Measurements from ENCODE around the gene NME4.
A peak's percentile ranks its signal among the peaks of the same experiment; 100 is the strongest.
"Not testable (repeated sequence)": the region's sequence is repeated elsewhere in the genome, so short reads cannot be mapped to it uniquely, and the experiment has no call there.

NME4 gene

GRCh38 chr16:359067-359763 is 37.8 kb upstream of the NME4 start:
- DNase-seq = no peak
- H3K27ac ChIP-seq = no peak overlapping the region
- H3K27me3 ChIP-seq (replicated peaks) = no peaks in the 10 kb centered on the region
- no peak for TF ChIP-seq CTCF (IDR thresholded peaks at IDR 0.05; ENCODE audit: low read depth, low read length, missing control alignments)
- H3K4me3 ChIP-seq (ENCODE audit: low read depth, low read length) = no peak overlapping the region
- in situ Hi-C loops (cut with HindIII; ENCODE audit: low pct_ligation_motif_present, low sequenced_read_pairs) = no loop called here
- no peaks in the 10 kb centered on the region for H3K36me3 ChIP-seq (replicated peaks)

GRCh38 chr16:359871-360697 is 36.9 kb upstream of the NME4 start:
- Histone ChIP-seq H3K4me3 (ENCODE audit: low read depth, low read length) (no peak overlapping the region), H3K36me3 (replicated peaks) (no peaks in the 10 kb centered on the region), H3K27ac (no peak overlapping the region), H3K27me3 (replicated peaks) (no peaks in the 10 kb centered on the region)
- in situ Hi-C loops (cut with HindIII; ENCODE audit: low pct_ligation_motif_present, low sequenced_read_pairs) = no loop called here
- DNase-seq = no peak
- no peak for TF ChIP-seq CTCF (IDR thresholded peaks at IDR 0.05; ENCODE audit: low read depth, low read length, missing control alignments)

- no peak for TF ChIP-seq CTCF (IDR thresholded peaks at IDR 0.05; ENCODE audit: low read depth, low read length, missing control alignments)
- no peak overlapping the region for H3K4me3 ChIP-seq (ENCODE audit: low read depth, low read length)
- no peak for DNase-seq
- no peak overlapping the region for H3K27ac ChIP-seq
- no peaks in the 10 kb centered on the region for H3K27me3 ChIP-seq (replicated peaks)
- no peaks in the 10 kb centered on the region for H3K36me3 ChIP-seq (replicated peaks)
- in situ Hi-C loops (cut with HindIII; ENCODE audit: low pct_ligation_motif_present, low sequenced_read_pairs) = no loop called here
Measured at GRCh38 chr16:360698-361336, 36.2 kb upstream of the NME4 start.

- no peak for DNase-seq
- no peak for TF ChIP-seq CTCF (IDR thresholded peaks at IDR 0.05; ENCODE audit: low read depth, low read length, missing control alignments)
- Histone ChIP-seq H3K27me3 (replicated peaks) (no peaks in the 10 kb centered on the region), H3K36me3 (replicated peaks) (peaks cover under 1% of the 10 kb centered on the region), H3K27ac (no peak overlapping the region), H3K4me3 (ENCODE audit: low read depth, low read length) (no peak overlapping the region)
- in situ Hi-C loops (cut with HindIII; ENCODE audit: low pct_ligation_motif_present, low sequenced_read_pairs) = no loop called here
Measured at GRCh38 chr16:361341-361871, 35.6 kb upstream of the NME4 start.

- in situ Hi-C loops (cut with HindIII; ENCODE audit: low pct_ligation_motif_present, low sequenced_read_pairs) = no loop called here
- Histone ChIP-seq H3K4me3 (ENCODE audit: low read depth, low read length) (no peak overlapping the region), H3K36me3 (replicated peaks) (peaks cover 3% of the 10 kb centered on the region), H3K27ac (no peak overlapping the region), H3K27me3 (replicated peaks) (no peaks in the 10 kb centered on the region)
- DNase-seq = peak; percentile 53
- peak; percentile 86 for TF ChIP-seq CTCF (IDR thresholded peaks at IDR 0.05; ENCODE audit: low read depth, low read length, missing control alignments)
Measured at GRCh38 chr16:361872-362701, 34.9 kb upstream of the NME4 start.

GRCh38 chr16:362702-362999 is 34.3 kb upstream of the NME4 start:
- H3K27me3 ChIP-seq (replicated peaks); H3K27ac ChIP-seq; H3K4me3 ChIP-seq (ENCODE audit: low read depth, low read length); DNase-seq; in situ Hi-C loops (cut with HindIII; ENCODE audit: low pct_ligation_motif_present, low sequenced_read_pairs); H3K36me3 ChIP-seq (replicated peaks): not testable (repeated sequence)

All from brain microvascular endothelial cell (primary cell).